ENCODE data around the gene SUFU. TPM values are rescaled to one million over a fixed set of nuclear protein-coding genes. Genes with fewer than 3 reads are reported as not detected.

Gene SUFU
- total and polyA plus RNA-seq, 2 of the 13 experiments (the other 11 are each of a cell fraction or from before 2014, with no cell fraction given), result 2.9 to 5.5 TPM

DNA sequence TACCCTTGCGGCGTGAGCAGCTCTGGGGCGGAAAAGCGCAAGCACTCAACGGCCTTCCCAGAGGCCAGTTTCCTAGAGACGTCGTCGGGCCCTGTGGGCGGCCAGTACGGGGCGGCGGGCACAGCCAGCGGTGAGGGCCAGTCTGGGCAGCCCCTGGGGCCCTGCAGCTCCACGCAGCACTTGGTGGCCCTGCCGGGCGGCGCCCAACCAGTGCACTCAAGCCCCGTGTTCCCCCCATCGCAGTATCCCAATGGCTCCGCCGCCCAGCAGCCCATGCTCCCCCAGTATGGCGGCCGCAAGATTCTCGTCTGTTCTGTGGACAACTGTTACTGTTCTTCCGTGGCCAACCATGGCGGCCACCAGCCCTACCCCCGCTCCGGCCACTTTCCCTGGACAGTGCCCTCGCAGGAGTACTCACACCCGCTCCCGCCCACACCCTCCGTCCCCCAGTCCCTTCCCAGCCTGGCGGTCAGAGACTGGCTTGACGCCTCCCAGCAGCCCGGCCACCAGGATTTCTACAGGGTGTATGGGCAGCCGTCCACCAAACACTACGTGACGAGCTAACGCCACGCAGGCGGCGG, 153.1 kb downstream of the SUFU start:
- H2AFZ ChIP-seq (ENCODE audit: low read length), result no peak overlapping the region
- in situ Hi-C loops (cut with HindIII; ENCODE audit: extremely low pct_ligation_motif_present, low pct_unique_long_range_greater_than_20kb) (no loop called here), intact Hi-C loops (cut with micrococcal nuclease; ENCODE audit: unreplicated experiment) (no loop called here)
- H3K9ac ChIP-seq (ENCODE audit: insufficient read depth, low read depth, low read length), result no peak overlapping the region
- no peak overlapping the region for H3K4me3 ChIP-seq (replicated peaks in 1 of 3; ENCODE audit: insufficient read depth in 1 of 3, low read depth in 2 of 3, low read length in 3 of 3)
- H4K20me1 ChIP-seq (ENCODE audit: insufficient read depth, low read length), result peaks cover 38% of the 10 kb centered on the region
- H3K27ac ChIP-seq (ENCODE audit: extremely low read length, insufficient read depth, low read length), result no peak overlapping the region
- ChIA-PET POLR2A (interaction anchor here (2.2 to 4.0 kb wide), 3 partner anchors 11 to 60 kb away, joined by 14 to 23 read pairs (median 15); no protein-coding TSS in a partner anchor), CTCF (ENCODE audit: low intra/inter-chr PET ratio, low total read pairs) (no interaction called here)
- no peak for ATAC-seq
- no peak for DNase-seq (ENCODE audit: low spot score)
- H3K4me1 ChIP-seq (ENCODE audit: insufficient read depth, low read length), result peaks cover 47% of the 10 kb centered on the region
- FAIRE-seq, result no peak
- H3K79me2 ChIP-seq (ENCODE audit: insufficient read depth, low read length), result peaks cover 11% of the 10 kb centered on the region
- 98% methylated on average over 30 of the region's 42 CpGs for WGBS (ENCODE audit: low lambda C conversion rate)
- no TSS peak for BruUV-seq (replicated peaks)
- peaks cover 31 to 48% of the 10 kb centered on the region in 2 experiments for H3K36me3 ChIP-seq (replicated peaks in 1 of 2; ENCODE audit: control insufficient read depth in 1 of 2, insufficient read depth in 2 of 2, low read length in 2 of 2)
- no peaks in the 10 kb centered on the region for H3K27me3 ChIP-seq (ENCODE audit: control insufficient read depth in 1 of 2, insufficient read depth in 2 of 2, low read length in 2 of 2)
- H3K4me2 ChIP-seq (ENCODE audit: low read depth, low read length), result no peak overlapping the region
- H3K9me3 ChIP-seq (ENCODE audit: low read length), result no peaks in the 10 kb centered on the region
- TF ChIP-seq RBFOX2 (IDR thresholded peaks at IDR 0.05; ENCODE audit: low read depth, low read length) (peak; percentile 67), HNRNPL (IDR thresholded peaks at IDR 0.05; ENCODE audit: low read depth, low read length) (0 out of 2 replicates have a peak, but pooled peaks have one; percentile 20), ZBTB33 (CRISPR knock-in tag; IDR thresholded peaks at IDR 0.05) (peak; percentile 35; the same call in 1 of the 2 replicates), E2F5 (CRISPR knock-in tag; conservative IDR thresholded peaks at IDR 0.05) (no peak), AGO2 (optimal IDR thresholded peaks at IDR 0.05; ENCODE audit: low read depth, low read length) (peak; percentile 80), FOXM1 (CRISPR knock-in tag; IDR thresholded peaks at IDR 0.05) (no peak)

Measured in HepG2 (cell line).